WI38 (cell line): ENCODE measurements around the gene CELF2.

ENCODE experiments used
- H3K4me3 ChIP-seq: 2 replicates; pipeline ENCODE4 v1.5.1; 2011; ENCODE audit warnings: low read depth, mild to moderate bottlenecking, control low read depth, low read length
- TF ChIP-seq, protein P1 (sequence below): IDR thresholded peaks from 2 replicates; pipeline ENCODE4 v1.5.1; 2012; ENCODE audit warnings: low read depth, mild to moderate bottlenecking, control low read depth, low read length

The CELF2 gene

DNA sequence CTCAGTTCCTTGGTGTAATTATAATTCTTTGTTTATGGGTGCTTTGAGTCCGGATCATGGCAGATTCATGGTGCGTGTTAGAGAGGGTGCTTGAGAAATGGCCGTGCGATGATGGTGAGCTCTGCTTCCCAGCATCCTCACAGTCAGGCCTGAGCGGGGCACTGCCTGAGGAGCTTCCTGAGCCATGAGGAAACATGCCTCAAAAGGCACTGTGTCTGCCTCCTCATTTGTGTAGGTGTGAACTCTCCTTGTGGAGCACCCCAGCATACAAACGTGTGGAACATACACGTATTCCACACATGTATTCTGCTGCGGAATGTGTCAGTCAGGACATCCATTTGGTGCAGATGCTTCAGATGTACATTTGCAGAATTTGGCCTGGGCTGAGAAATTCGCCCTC lies 205.4 kb downstream of the CELF2 start:
- no peak overlapping the region for H3K4me3 ChIP-seq
- TF ChIP-seq, protein P1, sequence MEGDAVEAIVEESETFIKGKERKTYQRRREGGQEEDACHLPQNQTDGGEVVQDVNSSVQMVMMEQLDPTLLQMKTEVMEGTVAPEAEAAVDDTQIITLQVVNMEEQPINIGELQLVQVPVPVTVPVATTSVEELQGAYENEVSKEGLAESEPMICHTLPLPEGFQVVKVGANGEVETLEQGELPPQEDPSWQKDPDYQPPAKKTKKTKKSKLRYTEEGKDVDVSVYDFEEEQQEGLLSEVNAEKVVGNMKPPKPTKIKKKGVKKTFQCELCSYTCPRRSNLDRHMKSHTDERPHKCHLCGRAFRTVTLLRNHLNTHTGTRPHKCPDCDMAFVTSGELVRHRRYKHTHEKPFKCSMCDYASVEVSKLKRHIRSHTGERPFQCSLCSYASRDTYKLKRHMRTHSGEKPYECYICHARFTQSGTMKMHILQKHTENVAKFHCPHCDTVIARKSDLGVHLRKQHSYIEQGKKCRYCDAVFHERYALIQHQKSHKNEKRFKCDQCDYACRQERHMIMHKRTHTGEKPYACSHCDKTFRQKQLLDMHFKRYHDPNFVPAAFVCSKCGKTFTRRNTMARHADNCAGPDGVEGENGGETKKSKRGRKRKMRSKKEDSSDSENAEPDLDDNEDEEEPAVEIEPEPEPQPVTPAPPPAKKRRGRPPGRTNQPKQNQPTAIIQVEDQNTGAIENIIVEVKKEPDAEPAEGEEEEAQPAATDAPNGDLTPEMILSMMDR: no peak

DNA sequence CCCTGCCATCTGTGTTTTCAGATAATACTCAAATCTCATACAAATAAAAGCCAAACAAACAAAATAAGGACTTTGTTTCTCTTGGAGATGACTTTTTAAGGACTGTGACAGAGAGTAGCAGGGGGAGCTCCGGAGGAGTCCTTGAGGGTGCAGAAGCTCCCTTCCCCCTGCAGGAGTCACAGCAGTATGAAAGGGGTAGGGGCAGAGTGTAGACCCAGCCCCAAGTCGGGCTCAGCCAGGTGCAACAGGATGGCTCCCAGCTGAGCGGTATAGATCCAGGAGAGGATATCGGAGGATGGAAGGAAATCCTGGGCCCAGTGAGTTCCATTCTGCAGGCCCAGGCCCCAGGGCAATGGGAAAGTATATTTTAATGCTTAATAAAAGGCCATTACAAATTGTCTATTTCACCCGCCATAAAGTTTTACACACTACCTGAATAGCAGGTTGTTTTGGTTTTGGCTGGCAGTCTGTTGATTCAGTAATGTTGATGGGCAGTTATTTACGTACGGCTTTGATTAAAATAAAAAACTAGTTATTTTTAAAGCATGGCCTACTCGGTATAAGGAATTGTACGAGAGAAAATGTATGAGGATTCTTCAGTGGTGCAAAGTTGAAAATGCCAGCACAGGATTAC lies 206.0 kb downstream of the CELF2 start:
- TF ChIP-seq, protein P1: no peak
- no peak overlapping the region for H3K4me3 ChIP-seq

DNA sequence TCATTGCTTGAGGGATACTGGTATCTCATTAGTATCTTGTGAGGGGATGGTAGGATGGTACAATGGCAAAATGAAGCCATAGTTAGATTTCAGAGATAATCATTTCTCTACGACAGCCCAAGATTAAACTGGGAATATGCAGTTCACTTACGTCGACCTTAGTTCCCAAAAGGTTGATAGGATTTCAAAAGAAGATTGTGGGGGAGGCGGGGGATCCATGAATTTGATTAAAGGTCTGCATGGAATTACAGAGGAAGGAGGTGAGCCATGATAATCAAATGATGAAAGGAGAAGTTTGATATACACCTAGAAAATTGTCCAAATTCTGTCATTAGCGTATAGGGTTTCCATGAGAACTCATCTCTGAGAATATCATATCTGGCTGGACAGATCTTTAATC lies 206.6 kb downstream of the CELF2 start:
- H3K4me3 ChIP-seq: no peak overlapping the region
- TF ChIP-seq, protein P1: no peak

DNA sequence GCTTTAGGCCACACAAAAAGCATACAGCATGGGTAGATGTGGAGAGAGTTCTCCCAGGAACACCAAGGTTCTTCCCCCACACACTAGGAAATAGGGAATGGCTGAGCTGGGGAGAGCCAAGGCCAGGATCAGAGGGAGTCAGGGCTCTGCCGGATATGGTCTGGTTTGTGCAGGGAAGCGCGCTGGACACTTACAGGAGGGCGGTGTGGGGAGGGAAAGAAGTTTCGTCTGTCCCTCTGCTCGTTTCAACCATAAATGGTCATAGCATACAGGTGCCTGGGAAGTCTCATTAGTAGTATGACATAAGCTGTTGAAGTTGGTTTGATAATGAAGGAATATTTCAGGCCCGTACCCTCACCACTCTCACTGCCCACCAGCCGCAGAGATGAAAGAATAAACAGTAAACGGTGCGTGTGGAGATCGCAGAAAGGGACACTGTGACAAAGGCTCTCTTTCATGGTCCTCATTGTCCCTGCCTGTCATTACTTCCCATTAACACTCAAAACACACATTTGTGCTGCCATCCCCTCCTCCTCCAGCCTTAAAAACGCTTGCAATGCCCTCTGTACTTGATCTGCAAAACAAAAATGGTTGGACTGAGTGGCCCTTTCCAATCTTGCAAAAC lies 207.2 kb downstream of the CELF2 start:
- TF ChIP-seq, protein P1: no peak
- H3K4me3 ChIP-seq: no peak overlapping the region

DNA sequence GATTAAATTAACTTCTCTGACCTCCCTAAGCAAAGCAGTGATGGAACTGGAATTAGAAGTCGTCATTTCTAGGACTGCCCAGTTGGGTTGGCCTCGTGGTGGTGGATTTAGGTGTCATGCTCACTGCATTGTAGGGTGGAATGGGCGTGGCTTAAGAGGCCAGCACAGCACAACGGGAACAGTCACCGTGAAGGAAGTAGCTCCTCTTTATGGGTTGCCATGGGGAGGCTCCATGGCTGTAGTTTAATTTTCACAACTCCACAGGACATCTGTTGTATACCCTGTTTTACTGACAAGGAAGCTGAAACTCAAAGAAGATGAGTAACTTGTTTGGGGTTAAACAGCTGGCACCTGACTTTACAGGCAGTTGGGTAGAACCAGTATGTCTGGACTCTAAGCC lies 208.3 kb downstream of the CELF2 start:
- no peak overlapping the region for H3K4me3 ChIP-seq
- TF ChIP-seq, protein P1: no peak

DNA sequence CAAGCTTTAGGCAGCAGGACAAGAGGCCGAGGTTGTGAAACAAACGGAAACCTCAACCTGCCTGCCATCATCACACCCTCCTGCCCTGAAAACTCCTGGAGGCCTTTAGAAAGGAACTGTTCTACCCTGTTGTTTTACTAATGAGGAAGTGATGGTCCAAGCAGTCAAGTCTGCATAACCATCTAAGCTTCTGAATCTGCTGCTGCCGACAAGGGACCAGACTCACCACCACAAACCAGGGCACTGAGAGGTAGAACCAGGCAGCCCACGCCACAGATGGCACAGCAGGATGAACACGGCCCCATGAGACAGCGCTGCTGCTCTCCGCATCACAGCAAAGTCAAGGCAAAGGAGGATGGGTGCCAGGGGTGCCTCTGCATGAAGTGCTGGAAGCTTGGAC lies 209.4 kb downstream of the CELF2 start:
- TF ChIP-seq, protein P1: no peak
- no peak overlapping the region for H3K4me3 ChIP-seq

DNA sequence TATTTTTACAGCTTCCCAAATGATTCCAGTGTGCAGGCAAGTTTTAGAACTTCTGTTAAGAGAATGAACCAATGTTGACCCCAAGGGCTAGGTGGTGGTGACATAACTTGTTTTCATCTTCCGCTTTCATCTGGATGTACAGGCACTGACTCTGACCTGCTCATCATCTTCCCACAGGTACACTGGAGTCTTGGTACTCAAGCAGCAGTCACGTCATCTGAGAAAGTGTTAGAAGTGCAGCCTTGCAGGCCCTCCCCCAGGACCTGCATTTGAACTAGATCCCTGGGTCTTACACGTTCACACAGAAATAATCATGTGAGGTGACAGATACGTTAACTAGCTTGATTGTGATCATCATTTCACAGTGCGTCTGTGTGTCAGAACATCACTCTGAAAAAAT lies 212.2 kb downstream of the CELF2 start:
- no peak overlapping the region for H3K4me3 ChIP-seq
- TF ChIP-seq, protein P1: no peak
